Pons (tissue), 1 donor: ENCODE data around the gene ZNF581.

Experiments used
- DNase-seq: peaks from one replicate; pipeline ENCODE4 v3.0.0-alpha.2; 2016; ENCODE audit warnings: low spot score

Gene ZNF581

GRCh38 chr19:55694656-55695491 lies 51.4 kb downstream of the ZNF581 start:
- DNase-seq, result no peak
